ENCODE data around the gene AATK.

- no peak for TF ChIP-seq CTCF (conservative IDR thresholded peaks at IDR 0.05; ENCODE audit: low read depth, low read length)
- TF ChIP-seq EZH2 (IDR thresholded peaks at IDR 0.05; ENCODE audit: low read length, unreplicated experiment): no peak
- no peak for TF ChIP-seq EZH2phosphoT487 (IDR thresholded peaks at IDR 0.05; ENCODE audit: borderline replicate concordance, low read length)
Measured at GRCh38 chr17:81085420-81085911, 80.6 kb downstream of the AATK start.
